Measurements from ENCODE around the gene COA5. TPM values are rescaled to one million over a fixed set of nuclear protein-coding genes. Genes with fewer than 3 reads are reported as not detected.

Gene COA5
- total and polyA plus RNA-seq, 2 experiments from 2014 or later, result 32.7 to 42.0 TPM

- no peaks in the 10 kb centered on the region for H3K36me3 ChIP-seq (ENCODE audit: low read depth)
- H3K9me3 ChIP-seq (ENCODE audit: low read depth), result no peaks in the 10 kb centered on the region
- no peak for DNase-seq
- H3F3A ChIP-seq (ENCODE audit: insufficient read depth), result no peaks in the 10 kb centered on the region
- TF ChIP-seq EZH2 (IDR thresholded peaks at IDR 0.05; ENCODE audit: insufficient read depth, poor library complexity, severe bottlenecking) (no peak), EZH2phosphoT487 (IDR thresholded peaks at IDR 0.05; ENCODE audit: insufficient read depth, low read depth) (no peak)
- WGBS, 2 experiments (ENCODE audit: low coverage in 1 of 2, low lambda C conversion rate in 2 of 2, missing lambda C conversion rate in 2 of 2), result 82 to 89% methylated on average over 5 of the region's 5 CpGs
- no peaks in the 10 kb centered on the region for H4K20me1 ChIP-seq (ENCODE audit: insufficient read depth)
- no peak overlapping the region for H3K4me3 ChIP-seq
- H3K9ac ChIP-seq, result no peak overlapping the region
- no peak overlapping the region for H2AFZ ChIP-seq
- H3K4me2 ChIP-seq (ENCODE audit: unreplicated experiment), result no peak overlapping the region
- H3K27me3 ChIP-seq (replicated peaks; ENCODE audit: insufficient read depth), result no peaks in the 10 kb centered on the region
- no peaks in the 10 kb centered on the region for H3K9me2 ChIP-seq (ENCODE audit: insufficient read depth)
- no peaks in the 10 kb centered on the region for H3K79me2 ChIP-seq (ENCODE audit: insufficient read depth)
- H3K4me1 ChIP-seq (ENCODE audit: insufficient read depth), result no peaks in the 10 kb centered on the region
- no peak overlapping the region for H3K27ac ChIP-seq
- in situ Hi-C loops (cut with MboI), result no loop called here
These were observed 35.3 kb upstream of the COA5 start for GRCh38 chr2:98643496-98644100.

GRCh38 chr2:98637401-98638147 lies 29.3 kb upstream of the COA5 start:
- 70 to 71% methylated on average over 10 of the region's 10 CpGs for WGBS, 2 experiments (ENCODE audit: low coverage in 1 of 2, low lambda C conversion rate in 2 of 2, missing lambda C conversion rate in 2 of 2)
- Histone ChIP-seq H3K9ac (no peak overlapping the region), H3K79me2 (ENCODE audit: insufficient read depth) (no peaks in the 10 kb centered on the region), H4K20me1 (ENCODE audit: insufficient read depth) (no peaks in the 10 kb centered on the region), H3F3A (ENCODE audit: insufficient read depth) (no peaks in the 10 kb centered on the region), H2AFZ (no peak overlapping the region), H3K27ac (no peak overlapping the region), H3K9me3 (ENCODE audit: low read depth) (no peaks in the 10 kb centered on the region), H3K36me3 (ENCODE audit: low read depth) (no peaks in the 10 kb centered on the region), H3K4me1 (ENCODE audit: insufficient read depth) (no peaks in the 10 kb centered on the region), H3K4me3 (no peak overlapping the region), H3K27me3 (replicated peaks; ENCODE audit: insufficient read depth) (peaks cover 4% of the 10 kb centered on the region; the same call in 1 of the 2 replicates), H3K9me2 (ENCODE audit: insufficient read depth) (no peaks in the 10 kb centered on the region), H3K4me2 (ENCODE audit: unreplicated experiment) (no peak overlapping the region)
- no peak for DNase-seq
- in situ Hi-C loops (cut with MboI), result no loop called here
- TF ChIP-seq EZH2phosphoT487 (IDR thresholded peaks at IDR 0.05; ENCODE audit: insufficient read depth, low read depth), result no peak
- no peak for TF ChIP-seq EZH2 (IDR thresholded peaks at IDR 0.05; ENCODE audit: insufficient read depth, poor library complexity, severe bottlenecking)

- Histone ChIP-seq H3K27me3 (replicated peaks; ENCODE audit: insufficient read depth) (peaks cover 4% of the 10 kb centered on the region; the same call in 1 of the 2 replicates), H3K4me3 (no peak overlapping the region), H3K4me2 (ENCODE audit: unreplicated experiment) (no peak overlapping the region), H2AFZ (no peak overlapping the region), H3K27ac (no peak overlapping the region), H4K20me1 (ENCODE audit: insufficient read depth) (no peaks in the 10 kb centered on the region), H3K4me1 (ENCODE audit: insufficient read depth) (no peaks in the 10 kb centered on the region), H3K79me2 (ENCODE audit: insufficient read depth) (no peaks in the 10 kb centered on the region), H3K9me3 (ENCODE audit: low read depth) (no peaks in the 10 kb centered on the region), H3K9me2 (ENCODE audit: insufficient read depth) (no peaks in the 10 kb centered on the region), H3K9ac (no peak overlapping the region), H3F3A (ENCODE audit: insufficient read depth) (no peaks in the 10 kb centered on the region), H3K36me3 (ENCODE audit: low read depth) (no peaks in the 10 kb centered on the region)
- 77 to 82% methylated on average over 9 of the region's 9 CpGs for WGBS, 2 experiments (ENCODE audit: low coverage in 1 of 2, low lambda C conversion rate in 2 of 2, missing lambda C conversion rate in 2 of 2)
- in situ Hi-C loops (cut with MboI), result no loop called here
- TF ChIP-seq EZH2 (IDR thresholded peaks at IDR 0.05; ENCODE audit: insufficient read depth, poor library complexity, severe bottlenecking), result no peak
- no peak for TF ChIP-seq EZH2phosphoT487 (IDR thresholded peaks at IDR 0.05; ENCODE audit: insufficient read depth, low read depth)
- peak; percentile 20 for DNase-seq
These were observed 26.2 kb upstream of the COA5 start for GRCh38 chr2:98634406-98635092.

- Histone ChIP-seq H3K9me3 (ENCODE audit: low read depth) (peaks cover 3% of the 10 kb centered on the region), H3K4me1 (ENCODE audit: insufficient read depth) (no peaks in the 10 kb centered on the region), H3K9me2 (ENCODE audit: insufficient read depth) (no peaks in the 10 kb centered on the region), H3K36me3 (ENCODE audit: low read depth) (no peaks in the 10 kb centered on the region), H3F3A (ENCODE audit: insufficient read depth) (no peaks in the 10 kb centered on the region), H2AFZ (no peak overlapping the region), H3K4me3 (no peak overlapping the region), H3K27ac (no peak overlapping the region), H3K79me2 (ENCODE audit: insufficient read depth) (no peaks in the 10 kb centered on the region), H3K9ac (no peak overlapping the region), H4K20me1 (ENCODE audit: insufficient read depth) (no peaks in the 10 kb centered on the region), H3K4me2 (ENCODE audit: unreplicated experiment) (no peak overlapping the region), H3K27me3 (replicated peaks; ENCODE audit: insufficient read depth) (peaks cover 4% of the 10 kb centered on the region; the same call in 1 of the 2 replicates)
- TF ChIP-seq EZH2 (IDR thresholded peaks at IDR 0.05; ENCODE audit: insufficient read depth, poor library complexity, severe bottlenecking) (no peak), EZH2phosphoT487 (IDR thresholded peaks at IDR 0.05; ENCODE audit: insufficient read depth, low read depth) (no peak)
- 60 to 73% methylated on average over 3 of the region's 3 CpGs for WGBS, 2 experiments (ENCODE audit: low coverage in 1 of 2, low lambda C conversion rate in 2 of 2, missing lambda C conversion rate in 2 of 2)
- DNase-seq, result no peak
- in situ Hi-C loops (cut with MboI), result no loop called here
These were observed 24.0 kb upstream of the COA5 start for GRCh38 chr2:98632351-98632750.
